T-helper 17 cell (primary cell): ENCODE data around the gene ITPRIP. TPM values are rescaled to one million over a fixed set of nuclear protein-coding genes. Genes with fewer than 3 reads are reported as not detected.

Experiments
- ATAC-seq: fragments of 150-1000 bp; cut with Tn5 transposase; 2 replicates; pipeline ENCODE4 v1.10.0; 2021; ENCODE audit warnings: mild to moderate bottlenecking, moderate library complexity
- DNase-seq, 3 donors: peaks; one replicate each; pipeline versions ENCODE4 v3.0.0 to v3.0.0-alpha.2; 2020 to 2021
- H3K9me3 ChIP-seq: one replicate; pipeline ENCODE4 v1.7.0; 2013; ENCODE audit warnings: low read length, mild to moderate bottlenecking; ENCODE audit not compliant: control insufficient read depth, poor library complexity, severe bottlenecking
- H3K27ac Mint-ChIP-seq: one replicate; pipeline ENCODE4 v1.8.0; 2022; ENCODE audit warnings: mild to moderate bottlenecking, moderate library complexity, mixed read lengths
- H3K27me3 Mint-ChIP-seq: one replicate; pipeline ENCODE4 v1.8.0; 2022; ENCODE audit warnings: mixed read lengths
- H3K36me3 Mint-ChIP-seq: one replicate; pipeline ENCODE4 v1.8.0; 2022; ENCODE audit warnings: low read depth, mixed read lengths
- H3K4me1 Mint-ChIP-seq: one replicate; pipeline ENCODE4 v1.8.0; 2022; ENCODE audit warnings: mild to moderate bottlenecking, mixed read lengths
- H3K4me3 Mint-ChIP-seq: one replicate; pipeline ENCODE4 v1.8.0; 2022; ENCODE audit warnings: mild to moderate bottlenecking, moderate library complexity, mixed read lengths
- total RNA-seq, 4 donors: library from RNA in 2 of 4; stranded (reverse) in 2 of 4; gene quantifications; one replicate each; pipeline ENCODE4 v1.2.3 and lab custom pipeline; 2022 to 2026

ITPRIP gene
- total RNA-seq, 2 donors from 2014 or later: 30.6 to 47.1 TPM

GRCh38 chr10:104350127-104350635 is 11.9 kb upstream of the ITPRIP start:
- no peaks in the 10 kb centered on the region for H3K27me3 Mint-ChIP-seq
- H3K27ac Mint-ChIP-seq: no peak overlapping the region
- peak; percentile 65 for ATAC-seq
- H3K36me3 Mint-ChIP-seq: no peaks in the 10 kb centered on the region
- no peak for DNase-seq
- no peak overlapping the region for H3K4me3 Mint-ChIP-seq
- H3K9me3 ChIP-seq: no peaks in the 10 kb centered on the region
- peaks cover 18% of the 10 kb centered on the region for H3K4me1 Mint-ChIP-seq

GRCh38 chr10:104349623-104350126 is 11.4 kb upstream of the ITPRIP start:
- DNase-seq (no peak), ATAC-seq (no peak)
- Mint-ChIP-seq H3K4me1 (peaks cover 18% of the 10 kb centered on the region), H3K4me3 (no peak overlapping the region), H3K27ac (no peak overlapping the region), H3K27me3 (no peaks in the 10 kb centered on the region), H3K36me3 (no peaks in the 10 kb centered on the region)
- no peaks in the 10 kb centered on the region for H3K9me3 ChIP-seq

- H3K4me3 Mint-ChIP-seq: no peak overlapping the region
- H3K27ac Mint-ChIP-seq: no peak overlapping the region
Observed at GRCh38 chr10:104348601-104349000, 10.3 kb upstream of the ITPRIP start.

GRCh38 chr10:104347295-104348045 is 9.2 kb upstream of the ITPRIP start:
- Mint-ChIP-seq H3K27ac (peak overlapping the region; percentile 62), H3K4me1 (peaks cover 13% of the 10 kb centered on the region), H3K4me3 (no peak overlapping the region), H3K36me3 (no peaks in the 10 kb centered on the region), H3K27me3 (no peaks in the 10 kb centered on the region)
- DNase-seq: no peak
- ATAC-seq: no peak
- H3K9me3 ChIP-seq: no peaks in the 10 kb centered on the region

More at GRCh38 chr10:104348601-104349000, 10.3 kb upstream of the ITPRIP start:
- Mint-ChIP-seq H3K4me1 (peaks cover 18% of the 10 kb centered on the region), H3K27me3 (no peaks in the 10 kb centered on the region), H3K36me3 (no peaks in the 10 kb centered on the region)
- no peak for ATAC-seq
- no peak for DNase-seq
- no peaks in the 10 kb centered on the region for H3K9me3 ChIP-seq

- H3K36me3 Mint-ChIP-seq: no peaks in the 10 kb centered on the region
- DNase-seq: no peak
- no peak for ATAC-seq
- peak overlapping the region; percentile 3 for H3K27ac Mint-ChIP-seq
- peaks cover 2% of the 10 kb centered on the region for H3K4me1 Mint-ChIP-seq
- no peaks in the 10 kb centered on the region for H3K9me3 ChIP-seq
- no peak overlapping the region for H3K4me3 Mint-ChIP-seq
- no peaks in the 10 kb centered on the region for H3K27me3 Mint-ChIP-seq
Observed at GRCh38 chr10:104345941-104346340, 7.7 kb upstream of the ITPRIP start.

- DNase-seq (no peak), ATAC-seq (no peak)
- H3K4me1 Mint-ChIP-seq: peaks cover 2% of the 10 kb centered on the region
- H3K36me3 Mint-ChIP-seq: no peaks in the 10 kb centered on the region
- no peak overlapping the region for H3K4me3 Mint-ChIP-seq
- H3K27me3 Mint-ChIP-seq: no peaks in the 10 kb centered on the region
- H3K27ac Mint-ChIP-seq: peak overlapping the region; percentile 3
- no peaks in the 10 kb centered on the region for H3K9me3 ChIP-seq
Observed at GRCh38 chr10:104345515-104345914, 7.2 kb upstream of the ITPRIP start.

GRCh38 chr10:104344219-104344618 is 6.0 kb upstream of the ITPRIP start:
- no peak overlapping the region for H3K4me3 Mint-ChIP-seq
- H3K27me3 Mint-ChIP-seq: peaks cover 5% of the 10 kb centered on the region
- no peak overlapping the region for H3K27ac Mint-ChIP-seq
- ATAC-seq (no peak), DNase-seq (no peak)
- H3K4me1 Mint-ChIP-seq: peaks cover 9% of the 10 kb centered on the region
- no peaks in the 10 kb centered on the region for H3K36me3 Mint-ChIP-seq
- H3K9me3 ChIP-seq: no peaks in the 10 kb centered on the region

GRCh38 chr10:104342941-104343411 is 4.7 kb upstream of the ITPRIP start:
- Mint-ChIP-seq H3K27ac (no peak overlapping the region), H3K27me3 (peaks cover 5% of the 10 kb centered on the region), H3K4me1 (peaks cover 15% of the 10 kb centered on the region), H3K4me3 (no peak overlapping the region), H3K36me3 (no peaks in the 10 kb centered on the region)
- no peak for DNase-seq
- ATAC-seq: no peak
- no peaks in the 10 kb centered on the region for H3K9me3 ChIP-seq

- H3K27ac Mint-ChIP-seq: no peak overlapping the region
- H3K4me1 Mint-ChIP-seq: peaks cover 25% of the 10 kb centered on the region
- H3K9me3 ChIP-seq: no peaks in the 10 kb centered on the region
- H3K36me3 Mint-ChIP-seq: no peaks in the 10 kb centered on the region
- peaks cover 5% of the 10 kb centered on the region for H3K27me3 Mint-ChIP-seq
- H3K4me3 Mint-ChIP-seq: no peak overlapping the region
- DNase-seq (no peak), ATAC-seq (no peak)
Observed at GRCh38 chr10:104340641-104341040, 2.4 kb upstream of the ITPRIP start.

- H3K9me3 ChIP-seq: no peaks in the 10 kb centered on the region
- Mint-ChIP-seq H3K36me3 (no peaks in the 10 kb centered on the region), H3K27ac (no peak overlapping the region), H3K4me1 (peaks cover 31% of the 10 kb centered on the region), H3K27me3 (peaks cover 5% of the 10 kb centered on the region), H3K4me3 (no peak overlapping the region)
- ATAC-seq (no peak), DNase-seq (no peak)
Observed at GRCh38 chr10:104340111-104340526, 1.9 kb upstream of the ITPRIP start.

- no peaks in the 10 kb centered on the region for H3K9me3 ChIP-seq
- Mint-ChIP-seq H3K27ac (peak overlapping the region; percentile 97), H3K27me3 (peaks cover 5% of the 10 kb centered on the region), H3K36me3 (no peaks in the 10 kb centered on the region), H3K4me3 (peak overlapping the region; percentile 98), H3K4me1 (peaks cover 36% of the 10 kb centered on the region)
- DNase-seq: no peak
- no peak for ATAC-seq
Observed at GRCh38 chr10:104339469-104340110, 1.3 kb upstream of the ITPRIP start.

GRCh38 chr10:104337521-104337984 is 712 bp downstream of the ITPRIP start:
- Mint-ChIP-seq H3K36me3 (no peaks in the 10 kb centered on the region), H3K27ac (peak overlapping the region; percentile 97), H3K4me1 (peaks cover 46% of the 10 kb centered on the region), H3K4me3 (peak overlapping the region; percentile 98), H3K27me3 (peaks cover 5% of the 10 kb centered on the region)
- H3K9me3 ChIP-seq: no peaks in the 10 kb centered on the region
- ATAC-seq (peak; percentile 29), DNase-seq (no peak)

- Mint-ChIP-seq H3K27me3 (peaks cover 5% of the 10 kb centered on the region), H3K4me3 (peak overlapping the region; percentile 98), H3K27ac (peak overlapping the region; percentile 97), H3K36me3 (no peaks in the 10 kb centered on the region), H3K4me1 (peaks cover 47% of the 10 kb centered on the region)
- H3K9me3 ChIP-seq: no peaks in the 10 kb centered on the region
- ATAC-seq: no peak
- DNase-seq: no peak
Observed at GRCh38 chr10:104336821-104337467, 1.3 kb downstream of the ITPRIP start.
